H54 (cell line): ENCODE data around the gene PNPLA8.
"Not testable (repeated sequence)": the region's sequence is repeated elsewhere in the genome, so short reads cannot be mapped to it uniquely, and the experiment has no call there.

Experiments used
- DNase-seq: peaks from one replicate; pipeline ENCODE4 v3.0.0; 2011; ENCODE audit warnings: low spot score, mixed read lengths; ENCODE audit not compliant: insufficient read length
- FAIRE-seq: peaks from 3 replicates; lab custom pipeline; 2011; peaks lifted over from hg19 to GRCh38; lab: Jason Lieb, UNC
- POLR2A ChIP-seq: IDR thresholded peaks from 2 replicates; pipeline ENCODE4 v1.6.1; 2011; ENCODE audit warnings: low read depth, mild to moderate bottlenecking, low read length

PNPLA8 gene

GRCh38 chr7:108525985-108526767 lies at the start of gene PNPLA8:
Gene PNPLA8, minus strand, starts transcription at chr7:108526135. Its CDS starts 10,644 bp downstream, at chr7:108515491.
- DNase-seq = peak; percentile 81
- FAIRE-seq = peak; percentile 94
- peak; percentile 88 for TF ChIP-seq POLR2A

- DNase-seq (no peak), FAIRE-seq (no peak)
- TF ChIP-seq POLR2A = no peak
Measured at GRCh38 chr7:108575156-108575555, 49.2 kb upstream of the PNPLA8 start.

GRCh38 chr7:108572480-108572879 lies 46.5 kb upstream of the PNPLA8 start:
- no peak for TF ChIP-seq POLR2A
- FAIRE-seq (no peak), DNase-seq (no peak)

- peak; percentile 13 for DNase-seq
- TF ChIP-seq POLR2A = no peak
- peak; percentile 91 for FAIRE-seq
Measured at GRCh38 chr7:108570146-108570755, 44.3 kb upstream of the PNPLA8 start.

GRCh38 chr7:108569381-108570145 lies 43.6 kb upstream of the PNPLA8 start, which contains the start of the genes DNAJB9 and THAP5:
Gene DNAJB9, plus strand, starts transcription at chr7:108569874. Its CDS starts 1,853 bp downstream, at chr7:108571727.
Gene THAP5, minus strand, starts transcription at chr7:108569706. Its CDS starts 137 bp downstream, at chr7:108569569.
- peak; percentile 85 for DNase-seq
- TF ChIP-seq POLR2A = peak; percentile 88
- FAIRE-seq = peak; percentile 99

GRCh38 chr7:108568801-108569380 lies 43.0 kb upstream of the PNPLA8 start:
- FAIRE-seq (peak; percentile 15), DNase-seq (no peak)
- TF ChIP-seq POLR2A = no peak

- FAIRE-seq = no peak
- TF ChIP-seq POLR2A = no peak
- DNase-seq = no peak
Measured at GRCh38 chr7:108565987-108566386, 40.1 kb upstream of the PNPLA8 start.

- FAIRE-seq = no peak
- TF ChIP-seq POLR2A = no peak
- DNase-seq = no peak
Measured at GRCh38 chr7:108561047-108561619, 35.2 kb upstream of the PNPLA8 start.

GRCh38 chr7:108559253-108559652 lies 33.3 kb upstream of the PNPLA8 start:
- TF ChIP-seq POLR2A = no peak
- DNase-seq (no peak), FAIRE-seq (no peak)

- DNase-seq = no peak
- no peak for FAIRE-seq
- no peak for TF ChIP-seq POLR2A
Measured at GRCh38 chr7:108557617-108558016, 31.7 kb upstream of the PNPLA8 start.

- FAIRE-seq (no peak), DNase-seq (no peak)
- no peak for TF ChIP-seq POLR2A
Measured at GRCh38 chr7:108557191-108557590, 31.3 kb upstream of the PNPLA8 start.

- DNase-seq, FAIRE-seq: not testable (repeated sequence)
Measured at GRCh38 chr7:108556665-108557064, 30.7 kb upstream of the PNPLA8 start.

- DNase-seq, FAIRE-seq: not testable (repeated sequence)
Measured at GRCh38 chr7:108548141-108548896, 22.4 kb upstream of the PNPLA8 start.
